ENCODE data around the gene SHISAL2B.
"Not testable (repeated sequence)": the region's sequence is repeated elsewhere in the genome, so short reads cannot be mapped to it uniquely, and the experiment has no call there.

The SHISAL2B gene

DNA sequence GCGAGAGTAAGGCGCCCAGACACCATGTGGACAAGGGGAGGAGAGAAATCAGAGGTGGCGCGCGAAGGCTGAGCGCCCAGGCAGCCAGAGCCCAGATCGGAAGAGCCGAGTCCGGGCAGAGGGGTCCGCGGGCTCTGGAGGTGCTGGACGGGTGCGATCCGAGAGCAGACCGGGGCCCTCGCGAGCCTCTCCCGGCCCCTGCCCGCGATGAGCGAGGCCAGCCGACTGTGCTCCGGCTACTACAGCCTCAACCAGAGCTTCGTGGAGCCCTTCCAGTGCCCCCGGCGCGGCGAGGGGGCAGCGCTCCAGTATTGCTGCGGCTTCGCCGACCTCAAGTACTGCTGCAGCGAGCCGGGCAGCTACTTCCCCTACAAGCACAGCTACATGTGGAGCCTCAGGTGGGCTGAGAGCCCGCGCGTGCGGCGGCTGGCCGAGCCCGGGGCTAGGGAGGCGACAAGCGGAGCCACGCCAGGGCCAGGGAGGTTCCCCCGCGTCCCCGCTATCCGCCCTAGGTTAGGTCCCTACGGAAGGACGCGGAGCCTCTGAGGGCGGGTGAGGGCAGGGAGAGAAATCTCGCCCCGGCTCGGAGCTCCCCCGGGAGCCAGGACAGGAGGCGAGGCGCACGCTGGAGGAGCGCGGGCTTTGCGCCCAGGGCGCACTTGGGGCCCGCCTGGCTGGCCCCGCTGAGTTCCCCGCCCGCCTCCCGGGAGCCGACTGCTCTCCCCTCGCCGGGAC, at the start of gene SHISAL2B:
Gene SHISAL2B, plus strand, starts transcription at position 87 of the 735 bp plus-strand sequence. Its CDS starts 121 bp downstream, at position 208.
- DNase-seq, result no peak

DNA sequence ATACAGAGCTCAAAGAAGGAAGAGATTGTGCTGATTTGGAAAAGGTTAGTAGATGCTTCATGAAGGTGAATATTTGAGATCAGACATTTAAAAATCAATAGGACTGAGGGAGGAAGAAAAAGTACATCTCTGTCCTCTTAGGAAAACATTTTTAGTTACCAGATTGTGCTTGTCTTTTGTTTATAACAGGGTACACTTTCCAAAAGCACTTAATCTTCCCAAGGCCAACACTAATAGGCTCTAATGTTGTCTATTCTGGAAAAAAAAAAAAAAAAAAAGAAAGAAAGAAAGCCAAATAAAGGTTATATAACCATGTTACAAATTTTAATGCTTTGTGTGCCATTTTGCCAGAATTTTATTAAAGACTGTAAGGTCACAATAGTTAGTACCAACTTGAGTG, 45.5 kb upstream of the SHISAL2B start:
- DNase-seq, result no peak

DNA sequence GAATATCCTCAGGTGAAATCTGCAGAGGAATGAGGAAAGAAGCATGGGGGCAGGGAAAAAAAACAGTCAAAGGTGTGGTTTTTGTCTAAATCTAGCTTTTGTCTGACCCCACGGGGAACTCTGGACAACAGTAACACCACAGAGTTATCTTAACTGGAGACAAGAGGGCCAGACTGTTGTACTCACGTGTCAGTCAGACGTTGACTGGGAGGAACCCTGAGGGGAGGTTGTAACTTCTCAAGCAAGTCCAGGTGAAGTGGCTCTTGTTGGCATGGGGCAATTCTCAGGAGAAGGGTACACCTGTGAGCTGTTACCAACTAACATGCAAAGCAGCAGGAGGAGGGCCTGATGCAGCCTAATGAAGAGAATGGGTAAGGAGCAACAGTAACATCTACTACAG, 44.1 kb upstream of the SHISAL2B start:
- DNase-seq, result no peak

GRCh38 chr5:64649512-64649911, 40.8 kb upstream of the SHISAL2B start:
- no peak for DNase-seq

- DNase-seq, result no peak
These were observed 36.3 kb upstream of the SHISAL2B start for GRCh38 chr5:64653766-64654560.

- no peak for DNase-seq
These were observed 35.8 kb upstream of the SHISAL2B start for GRCh38 chr5:64654561-64654938.

- no peak for DNase-seq
These were observed 34.7 kb upstream of the SHISAL2B start for GRCh38 chr5:64655596-64655995.

DNA sequence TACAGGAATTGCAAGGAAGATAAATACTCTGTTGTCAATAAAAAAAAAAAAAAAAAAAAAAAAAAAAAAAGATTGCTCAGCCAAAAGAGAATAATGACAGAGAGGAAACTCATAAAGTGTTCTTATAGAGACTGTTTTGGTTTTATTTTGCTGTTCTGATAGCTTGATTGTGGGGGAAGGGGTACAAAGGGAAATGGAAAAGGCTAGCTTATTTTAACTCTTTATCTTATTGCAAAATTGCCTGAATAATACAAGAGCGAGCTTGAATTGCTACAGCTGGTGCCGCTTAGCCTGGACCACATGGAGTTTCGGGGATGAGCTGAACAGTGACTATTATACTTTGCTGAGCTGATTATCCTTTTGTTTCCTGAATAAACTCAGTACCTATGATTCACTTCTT, 31.0 kb upstream of the SHISAL2B start:
- DNase-seq, result no peak

GRCh38 chr5:64663181-64663580, 27.1 kb upstream of the SHISAL2B start:
- not testable (repeated sequence) for DNase-seq

- DNase-seq, result no peak
These were observed 25.1 kb upstream of the SHISAL2B start for GRCh38 chr5:64665243-64665642.

DNA sequence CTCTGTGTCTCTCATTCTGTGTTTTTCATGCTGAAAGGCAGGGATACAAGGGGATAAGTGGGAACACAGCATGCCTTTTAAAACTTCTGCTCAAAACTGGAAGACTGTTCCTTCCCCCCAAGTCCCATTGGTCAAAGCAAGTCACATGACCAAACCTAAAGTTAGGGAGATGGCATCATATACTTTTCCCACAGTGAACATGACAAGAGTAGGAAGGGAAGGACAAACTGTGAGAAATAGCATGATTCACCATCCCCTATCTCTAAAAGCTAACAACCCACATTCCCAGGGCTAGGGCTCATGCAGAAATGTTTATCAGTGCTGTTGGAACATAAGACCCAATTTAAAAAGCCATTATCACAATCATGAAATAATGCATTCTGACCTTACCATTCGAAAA, 24.2 kb upstream of the SHISAL2B start:
- DNase-seq, result no peak

DNA sequence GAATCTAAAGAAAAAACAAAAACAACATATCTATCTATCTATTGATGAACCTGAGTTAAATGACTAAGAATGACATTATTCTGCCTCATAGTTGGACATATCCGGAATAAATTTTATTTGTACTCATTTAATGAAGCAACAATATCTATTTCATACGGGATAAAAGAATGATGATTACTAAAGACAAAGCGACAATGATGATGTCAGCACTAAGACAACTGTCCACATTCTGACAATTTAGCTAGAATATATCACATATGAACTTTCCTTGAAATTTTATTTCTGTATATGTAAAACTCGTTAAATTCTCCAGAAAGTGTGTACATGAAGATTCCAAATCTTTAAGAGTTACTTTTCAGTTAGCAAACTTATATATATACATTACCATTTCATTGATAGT, 23.2 kb upstream of the SHISAL2B start:
- no peak for DNase-seq

DNA sequence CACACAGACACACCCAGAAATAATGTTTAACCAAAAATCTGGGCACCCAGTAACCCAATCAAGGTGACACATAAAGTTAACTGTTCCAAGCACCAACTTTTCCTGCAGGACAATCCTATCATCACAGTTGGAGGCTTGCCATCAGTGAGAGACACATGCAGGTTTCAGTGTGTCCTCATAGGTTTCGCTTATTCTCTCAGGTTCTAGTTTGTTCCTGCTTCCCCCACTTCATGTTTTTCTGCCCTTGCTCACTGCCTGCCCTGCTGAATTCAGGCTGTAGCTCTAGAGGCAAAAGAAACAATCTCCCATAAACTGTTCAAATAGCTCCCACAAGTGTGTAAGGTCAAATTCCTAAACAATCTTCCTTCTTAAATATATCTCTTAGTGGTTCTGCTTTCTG, 20.0 kb upstream of the SHISAL2B start:
- DNase-seq, result no peak

- no peak for DNase-seq
These were observed 18.6 kb upstream of the SHISAL2B start for GRCh38 chr5:64671678-64672077.

DNA sequence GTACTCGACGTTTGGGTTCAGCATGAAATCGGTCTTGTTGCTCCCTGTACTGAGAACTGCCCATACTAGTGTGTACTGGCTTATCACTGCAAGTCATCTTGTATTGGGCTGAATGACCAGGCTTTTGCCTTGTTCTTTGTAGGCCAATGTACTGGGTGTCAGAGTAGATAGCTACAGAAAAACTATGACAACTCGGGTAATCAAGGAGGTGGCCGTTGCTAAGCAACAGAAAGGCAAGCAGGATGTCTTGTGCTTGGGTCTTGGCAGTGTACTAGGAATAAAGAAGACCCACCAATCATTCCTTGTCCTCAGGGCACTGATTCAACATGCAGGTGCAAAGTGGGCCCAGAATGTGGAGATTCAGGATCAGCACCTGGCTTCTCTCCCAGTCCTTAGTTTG, 11.9 kb upstream of the SHISAL2B start:
- no peak for DNase-seq

DNA sequence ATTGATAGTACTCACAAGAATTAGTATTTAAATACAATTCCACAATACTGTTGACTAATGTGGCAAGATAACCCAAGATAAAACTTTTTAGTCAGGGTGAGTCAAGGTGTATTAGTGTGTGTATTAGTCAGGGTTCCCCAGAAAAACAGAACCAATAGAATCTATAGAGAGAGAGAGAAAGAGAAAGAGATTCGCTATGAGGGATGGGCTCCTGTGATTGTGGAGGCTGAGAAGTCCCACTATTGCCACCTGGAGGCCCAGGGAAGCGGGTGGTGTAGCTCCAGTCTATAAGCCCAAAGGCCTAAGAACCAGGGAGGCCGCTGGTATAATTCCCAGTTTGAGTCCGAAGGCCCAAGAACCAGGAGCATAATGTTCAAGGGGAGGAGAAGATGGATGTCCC, 10.0 kb upstream of the SHISAL2B start:
- no peak for DNase-seq

- no peak for DNase-seq
These were observed 7.7 kb upstream of the SHISAL2B start for GRCh38 chr5:64682608-64683007.

DNA sequence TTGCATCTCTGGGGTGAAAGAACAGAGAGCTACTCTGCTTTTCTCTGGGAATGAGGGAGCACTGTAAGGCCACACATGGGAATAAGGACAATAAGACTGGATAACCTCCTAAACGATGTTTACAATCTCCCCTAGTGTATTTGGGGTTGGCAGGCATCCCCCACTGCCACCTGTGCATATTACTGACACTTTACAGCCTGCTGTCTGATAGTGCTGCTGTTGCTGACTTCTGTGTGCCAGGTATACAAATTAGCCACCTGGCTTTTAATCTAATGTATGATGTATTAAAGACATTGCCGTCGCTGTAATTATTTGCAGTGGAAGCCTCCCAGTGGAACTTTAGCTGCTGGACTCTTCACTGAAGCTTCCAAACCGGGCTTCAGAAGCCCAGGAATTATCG, 4.4 kb upstream of the SHISAL2B start:
- no peak for DNase-seq

GRCh38 chr5:64688391-64688790, 1.9 kb upstream of the SHISAL2B start:
- DNase-seq, result no peak

GRCh38 chr5:64688965-64689364, 1.3 kb upstream of the SHISAL2B start:
- no peak for DNase-seq

DNA sequence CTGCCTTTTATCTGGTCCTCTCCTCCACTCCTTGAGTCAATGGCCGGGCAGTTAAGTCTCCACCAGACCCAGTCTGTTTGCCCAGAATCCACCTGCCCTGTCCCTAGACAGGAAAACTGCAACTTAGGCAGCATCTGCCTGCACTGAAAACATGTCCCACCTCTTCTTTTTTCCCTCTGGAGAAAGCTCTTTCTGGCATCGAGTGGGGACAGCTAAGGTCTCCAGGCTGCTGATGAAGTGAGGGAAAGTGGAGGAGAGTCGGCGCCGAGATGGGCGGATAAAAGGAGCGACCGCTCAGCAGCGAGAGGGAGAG, 243 bp upstream of the SHISAL2B start:
- DNase-seq, result no peak

- DNase-seq, result no peak
These were observed 988 bp downstream of the SHISAL2B start for GRCh38 chr5:64691291-64691690.

DNA sequence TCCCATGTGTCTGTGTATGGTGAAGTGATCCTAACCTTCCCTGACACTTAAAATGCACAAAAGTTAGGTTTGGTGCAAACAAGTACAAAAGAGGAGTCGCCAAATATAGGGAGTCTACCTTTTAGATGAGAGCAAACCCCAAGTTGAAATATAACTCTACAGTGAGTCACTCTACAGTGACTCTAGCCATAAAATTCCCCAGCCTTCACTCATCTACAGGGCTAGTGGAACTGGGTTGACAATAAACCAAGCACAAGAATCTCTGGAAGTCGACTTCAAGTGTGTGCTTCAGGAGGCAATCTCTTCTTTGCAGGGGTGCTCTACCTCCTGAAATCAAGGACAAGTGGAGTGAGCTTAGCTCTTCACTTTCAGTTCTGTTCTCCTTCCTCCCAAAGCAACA, 3.3 kb downstream of the SHISAL2B start:
- DNase-seq, result no peak

DNA sequence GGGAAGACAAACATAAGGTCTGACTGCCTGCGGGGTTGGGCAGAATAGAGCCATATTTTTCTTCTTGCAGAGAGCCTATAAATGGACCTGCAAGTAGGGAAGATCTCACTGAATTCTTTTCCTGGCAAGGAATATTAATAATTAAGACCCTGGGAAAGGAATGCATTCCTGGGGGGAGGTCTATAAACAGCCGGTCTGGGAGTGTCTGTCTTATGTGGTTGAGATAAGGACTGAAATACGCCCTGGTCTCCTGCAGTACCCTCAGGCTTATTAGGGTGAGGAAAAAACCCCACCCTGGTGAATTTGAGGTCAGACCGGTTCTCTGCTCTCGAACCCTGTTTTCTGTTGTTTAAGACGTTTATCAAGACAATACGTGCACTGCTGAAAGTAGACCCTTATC, 6.1 kb downstream of the SHISAL2B start:
- DNase-seq, result not testable (repeated sequence)

DNA sequence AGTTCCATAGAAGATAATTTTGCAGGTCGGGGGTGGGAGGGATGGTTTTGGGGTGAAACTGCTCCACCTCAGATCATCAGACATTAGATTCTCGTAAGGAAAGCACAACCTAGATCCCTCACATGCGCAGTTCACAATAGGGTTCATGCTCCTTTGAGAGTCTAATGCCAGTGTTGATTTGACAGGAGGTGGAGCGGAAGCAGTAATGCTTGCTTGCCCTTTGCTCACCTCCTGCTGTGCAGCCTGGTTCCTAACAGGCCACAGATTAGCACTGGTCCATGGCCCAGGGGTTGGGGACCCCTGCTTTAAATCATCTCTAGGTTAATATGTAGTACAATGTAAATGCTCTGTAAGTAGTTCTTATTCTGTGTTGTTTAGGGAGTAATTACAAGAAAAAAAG, 10.5 kb downstream of the SHISAL2B start:
- DNase-seq, result no peak

Data from NCI-H446 treated with DMSO at 0.1 percent for 48 hours (cell line).